ENCODE results near the gene RPP30.
A peak's percentile ranks its signal among the peaks of the same experiment; 100 is the strongest.

Gene RPP30

DNA sequence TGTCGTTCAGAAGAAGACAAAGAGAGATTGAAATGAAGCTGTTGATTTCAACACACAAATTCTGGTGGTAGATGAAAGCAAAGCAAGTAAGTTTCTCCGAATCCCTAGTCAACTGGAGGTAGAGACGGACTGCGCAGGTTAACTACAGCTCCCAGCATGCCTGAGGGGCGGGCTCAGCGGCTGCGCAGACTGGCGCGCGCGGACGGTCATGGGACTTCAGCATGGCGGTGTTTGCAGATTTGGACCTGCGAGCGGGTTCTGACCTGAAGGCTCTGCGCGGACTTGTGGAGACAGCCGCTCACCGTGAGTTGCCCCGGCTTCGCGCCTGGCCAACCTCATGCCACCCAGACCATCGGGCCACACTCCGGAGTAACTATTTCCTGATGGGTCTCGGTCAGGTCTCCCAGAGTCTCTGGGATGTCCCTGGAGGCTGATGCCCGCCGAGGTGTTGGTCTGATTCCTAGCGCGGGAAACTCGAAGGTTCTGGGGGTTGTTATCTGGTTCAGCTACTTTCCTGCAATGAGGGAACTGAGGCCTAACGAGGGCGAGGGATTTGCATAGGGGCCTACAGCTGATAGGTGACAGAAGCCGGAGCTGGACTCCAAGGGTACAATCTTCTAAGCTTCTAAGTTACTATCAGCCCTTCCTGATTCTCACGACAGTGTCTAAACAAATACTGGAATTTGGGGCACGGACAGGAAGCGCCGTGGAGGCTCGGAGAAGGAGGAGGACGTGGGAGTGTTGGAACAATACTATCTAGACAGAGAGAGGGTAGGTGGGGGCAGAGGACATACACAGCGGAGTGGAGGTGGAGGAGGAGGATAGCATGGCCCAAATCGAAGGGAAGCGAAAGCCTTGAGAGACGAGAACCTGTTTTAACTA, at the start of gene RPP30:
Gene RPP30 (plus strand): TSS at position 209 of the 882 bp plus-strand sequence. CDS start 13 bp downstream, at position 222.
- DNase-seq (ENCODE audit: low read depth in 2 of 2) = peak; percentile 62 to 66

DNA sequence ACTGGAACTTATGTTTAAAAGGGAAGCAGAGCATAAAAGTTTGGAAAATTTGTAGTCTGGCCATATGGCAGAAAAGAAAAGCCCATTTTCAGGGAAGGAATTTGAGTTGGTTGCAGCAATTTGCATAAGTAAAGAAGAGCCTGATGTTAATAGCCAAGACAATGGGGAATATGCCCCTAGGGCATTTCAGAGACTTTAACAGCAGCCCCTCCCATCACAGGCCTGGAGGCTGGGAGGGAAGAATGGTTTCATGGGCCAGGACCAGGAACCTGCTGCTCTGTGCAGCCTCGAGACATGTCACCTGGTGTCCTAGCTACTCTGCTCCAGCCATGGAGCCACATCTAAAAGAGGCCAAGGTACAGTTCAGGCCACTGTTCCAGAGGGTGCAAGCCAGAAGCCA, 49.3 kb upstream of the RPP30 start:
- no peak for DNase-seq (ENCODE audit: low read depth in 2 of 2)

DNA sequence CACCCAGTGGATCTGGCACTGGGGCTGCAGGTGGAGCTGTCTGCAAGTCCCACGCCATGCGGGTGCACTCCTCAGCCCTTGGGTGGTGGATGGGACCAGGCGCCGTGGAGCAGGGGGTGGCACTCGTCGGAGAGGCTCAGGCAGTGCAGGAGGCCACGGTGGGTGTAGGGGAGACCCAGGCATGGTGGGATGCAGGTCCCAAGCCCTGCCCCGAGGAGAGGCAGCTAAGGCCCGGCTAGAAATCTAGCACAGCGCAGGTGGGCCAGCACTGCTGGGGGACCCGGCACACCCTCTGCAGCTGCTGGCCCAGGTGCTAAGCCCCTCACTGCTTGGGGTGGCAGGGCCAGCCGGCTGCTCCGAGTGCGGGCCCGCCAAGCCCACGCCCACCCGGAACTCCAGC, 39.7 kb upstream of the RPP30 start:
- DNase-seq (ENCODE audit: low read depth in 2 of 2) = no peak

DNA sequence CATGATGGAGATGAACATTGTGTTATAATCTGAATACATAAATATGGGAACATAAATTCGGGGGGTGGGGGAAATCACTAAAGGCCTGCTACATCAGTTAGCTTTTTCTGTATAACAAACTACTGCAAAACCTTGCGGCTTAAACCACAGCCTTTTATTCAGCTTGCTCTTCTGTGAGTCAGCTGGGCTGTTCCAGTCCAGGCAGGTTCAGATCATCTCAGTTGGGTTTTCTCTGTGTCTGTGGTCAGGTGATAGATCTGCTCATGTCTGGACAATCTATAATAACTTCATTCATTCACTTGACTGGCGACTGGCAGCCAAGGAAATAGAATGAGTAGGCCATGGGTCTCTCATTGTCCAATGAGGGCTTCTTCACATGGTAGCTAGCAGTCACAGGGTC, 37.4 kb upstream of the RPP30 start:
- no peak for DNase-seq (ENCODE audit: low read depth in 2 of 2)

DNA sequence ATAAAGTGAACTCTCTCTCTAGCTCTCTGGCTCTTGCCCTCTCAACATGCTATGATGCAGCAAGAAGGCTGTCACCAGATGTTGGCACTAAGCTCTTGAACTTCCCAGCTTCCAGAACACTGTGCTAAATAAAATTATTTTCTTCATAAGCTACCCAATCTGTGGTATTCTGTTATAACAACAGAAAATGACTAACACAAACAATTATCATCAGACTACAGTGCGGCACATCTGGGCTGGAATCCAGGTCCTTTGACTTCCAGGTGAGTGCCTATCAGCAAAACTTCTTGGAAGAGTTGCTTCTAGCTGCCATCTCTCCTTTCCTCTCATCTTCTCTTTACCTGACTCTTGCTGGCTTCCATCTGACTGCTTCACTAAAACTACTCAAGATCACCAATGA, 34.3 kb upstream of the RPP30 start:
- no peak for DNase-seq (ENCODE audit: low read depth in 2 of 2)

DNA sequence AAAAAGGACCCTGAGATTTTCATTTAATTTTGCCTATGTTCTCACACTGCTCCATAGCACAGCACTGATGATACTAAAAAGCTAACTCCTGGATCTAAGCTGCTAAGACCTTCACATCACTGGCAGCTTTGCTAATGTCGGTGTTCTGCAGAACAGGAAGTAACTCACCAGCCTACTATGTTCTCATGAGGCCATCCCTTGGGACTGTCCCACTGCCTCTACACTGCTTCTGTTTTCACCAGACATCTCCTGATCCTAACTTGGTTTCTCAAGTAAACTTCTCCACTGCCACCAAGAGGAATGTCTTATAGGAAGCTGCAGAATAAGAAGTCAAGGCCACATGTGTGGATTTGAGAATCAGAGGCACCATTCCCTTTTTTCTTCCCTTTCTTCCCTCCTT, 29.0 kb upstream of the RPP30 start:
- DNase-seq (ENCODE audit: low read depth in 2 of 2) = no peak

DNA sequence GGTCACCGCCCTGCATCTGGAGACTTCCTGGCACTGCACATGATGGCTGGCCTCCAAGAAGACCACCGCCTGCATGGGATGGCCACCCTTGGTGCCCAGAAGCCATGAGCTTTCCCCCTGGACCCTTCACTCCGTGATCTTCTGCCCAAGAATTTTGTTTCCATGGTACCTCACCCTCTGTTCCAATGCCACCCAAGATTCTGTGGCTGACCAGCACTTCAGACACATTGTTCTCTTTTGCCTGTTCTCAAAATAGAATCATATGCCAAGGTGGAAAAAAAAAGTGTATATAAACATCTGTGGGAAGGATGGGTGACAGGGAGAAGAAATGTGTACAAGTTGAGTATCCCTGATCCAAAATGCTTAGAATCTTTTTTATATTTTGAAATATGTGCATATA, 26.0 kb upstream of the RPP30 start:
- DNase-seq (ENCODE audit: low read depth in 2 of 2) = no peak

DNA sequence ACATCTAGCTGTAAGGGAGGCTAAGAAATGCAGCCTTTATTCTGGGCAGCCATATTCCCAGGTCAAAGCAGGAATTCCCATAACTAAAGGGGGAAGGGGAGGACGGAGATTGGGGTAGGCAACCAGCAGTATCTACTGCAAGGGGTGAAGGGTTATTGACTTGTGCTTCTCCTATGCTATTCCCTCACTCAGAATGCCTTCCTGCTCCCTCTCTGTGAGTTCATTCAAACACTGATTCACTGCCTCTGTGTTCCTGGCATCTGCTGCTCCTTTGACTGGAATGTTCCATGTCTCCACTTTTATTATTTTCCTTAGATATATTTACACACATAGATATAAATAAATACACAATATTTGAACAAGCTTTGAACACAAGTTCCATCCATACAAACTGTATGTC, 25.0 kb upstream of the RPP30 start:
- no peak for DNase-seq (ENCODE audit: low read depth in 2 of 2)

DNA sequence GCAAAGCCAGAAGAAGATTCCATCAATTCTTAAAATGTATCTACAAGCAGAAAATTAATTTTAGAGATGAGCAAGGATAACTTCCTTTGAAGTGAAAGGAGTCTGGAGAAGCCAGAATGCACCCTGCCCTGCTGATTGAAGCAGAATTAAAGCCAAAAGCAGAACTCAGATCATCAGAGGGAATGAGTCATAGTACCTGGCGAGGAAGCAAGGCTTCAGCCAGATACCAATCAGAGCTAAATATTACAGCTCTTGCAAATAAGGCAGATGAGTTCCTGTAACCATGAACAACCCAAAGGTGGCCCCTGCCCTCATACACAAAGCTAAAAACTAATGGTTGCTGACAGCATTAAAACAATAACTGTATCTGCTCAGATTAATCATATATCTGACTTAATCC, 24.3 kb upstream of the RPP30 start:
- no peak for DNase-seq (ENCODE audit: low read depth in 2 of 2)

DNA sequence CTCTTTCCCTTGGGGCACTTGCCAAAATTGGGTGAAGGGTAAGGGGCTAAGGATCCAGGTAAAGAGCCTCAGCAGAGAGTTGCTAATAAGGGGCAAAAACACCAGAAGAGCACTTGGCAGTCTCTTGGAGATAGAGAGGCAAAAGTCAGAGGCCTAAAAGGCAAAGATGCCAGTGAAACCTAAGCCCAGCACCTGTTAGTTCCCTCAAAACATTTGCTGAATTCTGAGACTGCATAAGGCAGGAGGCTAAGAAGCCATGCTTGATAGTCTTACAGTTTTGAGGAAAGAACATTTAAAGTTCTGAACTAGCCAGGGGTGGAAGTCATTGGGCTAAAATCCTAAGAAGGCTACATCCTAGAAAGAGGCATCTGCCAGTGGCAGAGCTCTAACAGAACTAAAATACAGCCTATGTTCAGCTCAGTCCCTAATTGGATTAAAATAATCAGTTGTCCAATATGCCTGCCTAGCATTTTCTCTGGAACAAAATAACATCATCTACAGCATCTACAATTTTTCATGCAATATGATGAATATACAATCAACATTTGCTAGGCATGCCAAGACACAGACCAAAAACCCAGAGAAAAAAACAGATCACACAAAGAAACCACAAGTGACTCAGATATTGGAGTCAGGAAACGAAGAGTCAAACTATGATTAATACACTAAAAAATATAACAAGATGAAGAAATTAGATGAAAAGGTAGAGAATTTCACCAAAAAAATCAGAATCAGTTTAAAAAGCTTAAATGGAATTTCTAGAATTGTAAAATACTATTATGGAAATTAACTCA, 21.6 kb upstream of the RPP30 start:
- no peak for DNase-seq (ENCODE audit: low read depth in 2 of 2)

DNA sequence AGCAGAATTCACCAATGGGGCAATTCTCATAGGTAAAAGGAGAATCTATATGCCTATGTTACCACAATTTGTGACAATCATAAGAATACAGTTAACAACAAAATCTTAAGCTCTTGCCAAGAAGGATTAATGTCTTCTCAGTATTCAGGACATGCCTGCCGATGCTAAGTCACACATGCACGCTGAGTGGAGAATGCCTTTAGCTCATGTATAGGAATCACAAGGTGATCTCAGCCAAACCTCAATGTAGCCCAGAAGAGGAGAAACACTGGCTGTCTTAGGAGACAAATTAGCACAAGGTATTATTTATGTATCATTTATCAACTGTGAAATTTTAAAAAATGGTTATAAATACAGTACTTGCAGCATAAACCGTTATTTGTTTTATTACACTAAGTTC, 16.6 kb upstream of the RPP30 start:
- no peak for DNase-seq (ENCODE audit: low read depth in 2 of 2)

DNA sequence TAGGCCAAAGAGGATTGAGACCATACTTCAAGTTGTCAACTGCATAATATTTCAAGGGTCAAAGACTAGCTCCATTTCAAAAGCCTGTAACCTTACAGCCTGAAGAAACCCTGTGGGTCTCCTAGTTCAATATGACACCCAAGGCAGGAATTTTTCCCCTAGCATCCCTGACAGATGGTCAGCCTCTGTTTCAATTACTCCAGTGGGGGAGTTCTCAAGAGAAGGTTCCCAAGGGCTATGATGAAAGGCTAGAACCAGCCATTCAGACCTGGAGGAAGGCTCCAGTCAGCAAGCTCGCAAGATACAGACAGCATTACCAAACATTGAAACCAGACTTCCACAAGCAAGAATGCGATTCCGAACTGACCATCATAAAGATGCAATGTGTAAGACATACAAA, 15.5 kb upstream of the RPP30 start:
- no peak for DNase-seq (ENCODE audit: low read depth in 2 of 2)

DNA sequence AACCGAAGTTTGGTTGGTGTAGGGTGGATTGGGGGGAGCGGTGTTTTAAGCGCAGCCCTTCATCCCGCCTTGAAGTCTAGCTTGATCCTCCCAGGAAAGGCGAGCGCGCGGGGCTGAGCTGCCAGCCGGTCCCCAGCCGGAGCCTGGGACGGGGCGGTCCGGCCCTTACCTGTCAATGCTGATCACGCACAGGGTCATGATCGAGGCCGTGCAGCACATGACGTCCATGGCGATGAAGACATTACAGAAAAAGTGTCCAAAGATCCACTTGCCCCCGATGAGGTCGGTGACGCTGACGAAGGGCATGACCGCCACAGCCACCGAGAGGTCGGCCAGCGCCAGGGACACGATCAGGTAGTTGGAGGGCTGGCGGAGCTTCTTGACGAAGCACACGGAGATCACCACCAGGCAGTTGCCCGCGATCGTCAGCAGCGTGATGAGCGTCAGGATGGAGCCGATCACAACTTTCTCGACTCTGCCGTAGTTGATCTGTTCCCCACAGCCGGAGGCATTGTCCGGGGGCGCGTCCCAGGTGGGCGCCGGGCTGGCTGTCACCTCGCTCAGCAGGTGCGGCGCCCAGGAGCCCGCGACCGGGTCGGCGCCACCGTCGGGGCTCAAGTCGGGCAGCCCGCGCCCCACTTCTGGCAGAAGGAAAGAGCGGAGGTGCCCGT, 14.7 kb upstream of the RPP30 start:
- DNase-seq (ENCODE audit: low read depth in 2 of 2) = no peak

DNA sequence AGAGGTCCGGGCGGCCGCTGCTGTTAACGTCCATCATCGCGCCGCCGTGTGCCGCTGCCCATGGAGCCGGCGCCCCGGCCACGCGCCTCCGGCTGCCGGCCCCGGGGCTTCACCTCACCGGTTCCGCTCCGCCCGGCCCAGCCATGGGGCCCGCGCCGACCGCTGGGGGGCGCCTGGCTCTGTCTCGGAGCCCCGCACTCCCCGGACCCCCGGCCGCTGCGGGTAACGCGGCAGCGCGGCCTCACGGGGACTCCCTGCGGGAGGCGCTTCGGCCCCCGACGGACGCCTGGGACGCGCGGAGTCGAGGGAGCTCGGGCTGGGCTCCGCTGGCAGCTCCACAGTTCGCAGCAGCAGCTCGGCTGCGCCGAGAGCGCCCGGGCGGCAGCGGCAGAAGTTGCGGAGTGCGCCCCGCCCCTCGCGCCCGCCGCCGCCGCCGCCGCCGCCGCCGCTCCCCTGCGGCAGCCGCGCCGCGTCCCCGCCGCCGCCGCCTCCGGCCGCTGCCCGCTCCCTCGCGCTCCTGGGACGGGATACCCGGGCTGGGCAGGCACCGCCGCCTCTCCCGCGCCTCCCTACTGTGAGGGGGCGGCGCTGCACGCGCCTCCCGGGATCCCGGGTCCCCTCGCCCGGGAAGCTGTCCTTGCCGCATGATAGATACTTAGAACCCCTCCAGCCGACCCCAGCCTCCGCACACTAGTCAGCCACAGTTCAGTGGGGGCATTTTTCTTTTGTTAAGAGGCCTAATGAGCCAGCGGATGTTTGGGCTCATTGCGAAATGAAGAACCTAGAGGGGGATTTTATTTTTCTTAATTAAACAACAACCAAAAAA, 13.9 kb upstream of the RPP30 start, which contains the start of gene HTR7:
Gene HTR7 (minus strand): TSS at position 405 of the 826 bp plus-strand sequence. CDS start 368 bp downstream, at position 37.
- DNase-seq (ENCODE audit: low read depth in 2 of 2) = peak; percentile 22 to 31

DNA sequence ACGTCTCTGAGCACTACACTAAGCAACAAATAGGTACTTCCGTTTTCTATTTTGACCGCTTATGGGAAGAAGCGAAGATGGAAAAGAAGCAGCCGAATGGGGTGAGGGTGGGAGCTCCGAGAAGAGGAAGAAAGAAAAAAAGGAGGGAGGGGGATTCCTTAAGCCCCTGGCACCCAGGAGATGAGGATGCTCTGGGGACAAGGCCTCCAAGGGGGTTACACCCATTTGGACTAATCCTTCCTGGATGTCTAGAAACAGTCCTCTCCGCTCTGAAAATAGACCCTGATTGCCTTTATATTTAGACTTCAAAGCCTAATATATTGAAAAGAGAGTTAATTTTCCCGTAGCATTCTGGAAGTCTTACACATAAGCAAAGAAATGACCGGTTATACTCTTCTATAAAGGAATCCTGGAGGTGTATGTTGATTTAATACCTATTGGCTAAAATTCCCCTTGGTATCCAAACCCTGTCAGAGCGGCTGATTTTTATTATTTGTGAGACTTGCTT, 13.3 kb upstream of the RPP30 start:
- no peak for DNase-seq (ENCODE audit: low read depth in 2 of 2)

DNA sequence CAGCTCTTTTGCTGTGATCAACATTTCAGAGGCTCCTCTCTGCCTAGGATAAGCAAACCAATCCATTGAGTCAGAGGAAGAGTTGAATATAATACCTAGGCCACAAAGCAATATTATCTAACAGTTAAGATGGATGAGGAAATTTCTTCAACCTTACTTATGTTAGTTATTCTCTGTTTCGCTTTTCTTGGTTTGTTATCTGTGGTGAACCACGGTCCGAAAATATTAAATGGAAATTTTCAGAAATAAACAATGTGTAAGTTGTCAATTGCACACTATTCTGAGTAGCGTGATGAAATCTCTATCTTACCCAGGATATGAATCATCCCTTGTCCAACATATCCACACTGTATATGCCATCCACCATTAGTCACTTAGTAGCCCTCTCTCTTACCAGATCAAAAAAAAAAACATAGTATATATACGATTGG, 12.4 kb upstream of the RPP30 start:
- DNase-seq (ENCODE audit: low read depth in 2 of 2) = no peak

DNA sequence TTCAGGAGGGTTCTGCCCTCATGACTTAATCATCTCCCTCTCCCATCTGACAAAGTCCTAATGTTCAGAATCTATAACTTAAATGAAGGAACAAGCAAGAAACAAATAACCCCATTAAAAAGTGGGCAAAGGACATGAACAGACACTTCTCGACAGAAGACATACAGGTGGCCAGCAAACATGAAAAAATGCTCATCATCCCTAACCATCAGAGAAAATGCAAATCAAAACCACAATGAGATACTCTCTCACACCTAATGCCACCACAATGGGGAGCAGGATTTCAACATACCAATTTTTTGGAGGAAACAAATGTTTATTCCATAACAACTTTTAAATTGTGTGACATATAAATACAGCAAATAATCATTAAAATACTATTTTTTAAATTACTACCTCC, 11.0 kb upstream of the RPP30 start:
- DNase-seq (ENCODE audit: low read depth in 2 of 2) = no peak

DNA sequence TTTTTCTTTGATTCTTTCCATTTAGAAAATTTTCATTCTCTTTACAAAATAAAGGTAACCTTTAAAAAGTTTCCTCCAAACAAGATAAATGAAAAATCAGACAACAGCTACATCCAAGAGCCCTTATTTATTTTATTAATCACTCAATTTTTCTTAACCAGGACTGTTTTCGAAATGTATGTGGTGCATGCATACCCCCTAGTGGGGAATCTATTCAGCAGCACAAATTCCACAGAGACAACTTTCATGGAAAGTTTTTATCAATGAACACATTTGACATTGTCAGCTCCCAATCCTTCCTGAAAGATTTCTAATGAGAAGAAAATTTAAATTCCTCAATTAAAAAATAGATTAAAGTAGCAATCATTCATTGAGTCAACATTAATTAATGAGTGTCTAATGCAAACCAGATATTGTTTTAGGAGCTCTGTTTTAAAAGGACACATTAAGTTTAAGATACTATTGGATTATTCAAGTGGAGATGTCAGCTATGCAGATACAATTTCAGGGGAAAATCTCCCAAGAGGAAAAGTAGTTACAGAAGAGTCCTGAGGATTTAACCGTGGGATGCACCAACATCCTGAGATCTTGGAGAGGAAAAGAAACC, 8.8 kb upstream of the RPP30 start:
- no peak for DNase-seq (ENCODE audit: low read depth in 2 of 2)

DNA sequence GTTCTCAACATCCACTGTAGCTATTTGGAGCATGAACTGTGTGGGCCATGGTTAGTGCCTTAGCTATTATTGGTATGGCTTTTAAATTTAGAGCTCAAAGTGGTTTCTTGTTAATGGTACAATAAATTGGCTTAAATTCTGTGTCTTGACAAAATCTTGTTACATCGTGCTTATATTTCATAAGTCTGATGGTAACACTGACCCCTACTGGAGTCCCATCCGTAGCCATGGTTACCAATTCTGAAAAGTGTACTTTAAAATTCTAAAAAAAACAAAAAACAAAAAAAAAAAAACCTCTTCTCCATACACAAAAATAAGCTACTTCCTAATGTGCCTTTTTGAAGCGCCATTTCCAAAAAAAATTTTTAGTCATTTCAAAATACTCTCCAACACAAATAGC, 6.4 kb upstream of the RPP30 start:
- DNase-seq (ENCODE audit: low read depth in 2 of 2) = no peak

DNA sequence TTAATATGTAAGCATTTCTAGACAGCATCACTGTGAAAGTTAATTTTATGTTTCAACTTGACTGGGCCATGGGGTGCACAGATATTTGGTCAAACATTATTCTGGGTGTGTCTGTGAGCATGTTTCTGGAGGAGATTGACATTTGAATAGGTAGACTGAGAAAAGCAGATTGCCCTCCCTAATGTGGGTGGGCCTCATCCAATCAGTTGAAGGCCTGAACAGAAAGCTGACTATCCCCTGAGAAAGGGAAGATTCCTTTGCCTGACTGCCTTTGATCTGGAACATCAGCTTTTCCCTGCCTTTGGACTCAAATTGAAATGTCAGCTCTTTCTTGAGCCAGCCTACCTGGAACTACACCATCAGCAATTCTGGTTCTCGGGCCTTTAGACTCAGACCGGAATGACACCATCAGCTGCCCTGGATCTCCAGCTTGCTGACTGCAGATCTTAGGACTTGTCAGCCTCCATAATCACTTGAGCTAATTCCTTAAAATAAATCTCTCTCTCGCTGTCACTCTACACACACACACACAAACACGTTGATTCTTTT, 5.7 kb upstream of the RPP30 start:
- no peak for DNase-seq (ENCODE audit: low read depth in 2 of 2)

All from stimulated activated CD8-positive, alpha-beta memory T cell treated with anti-CD3 and anti-CD28 coated beads, Interleukin-2, amount 100 ng/mL, for 1 hour (primary cell).